Activated naive CD8-positive, alpha-beta T cell treated with anti-CD3 and anti-CD28 coated beads, Interleukin-2, amount 50 U/mL, for 24 hours (primary cell): ENCODE results near the gene DMKN.

Experiments used
- ATAC-seq: fragments of 150-1000 bp; cut with Tn5 transposase; one replicate; pipeline ENCODE4 v1.10.0; 2021
- DNase-seq: peaks from one replicate; pipeline ENCODE4 v3.0.0; 2021
- H3K27ac Mint-ChIP-seq: one replicate; pipeline ENCODE4 v1.8.0; 2021; ENCODE audit warnings: mild to moderate bottlenecking, mixed read lengths
- H3K27me3 Mint-ChIP-seq: one replicate; pipeline ENCODE4 v1.8.0; 2021; ENCODE audit warnings: mixed read lengths
- H3K36me3 Mint-ChIP-seq: one replicate; pipeline ENCODE4 v1.8.0; 2021; ENCODE audit warnings: low read depth, mixed read lengths
- H3K4me1 Mint-ChIP-seq: one replicate; pipeline ENCODE4 v1.8.0; 2021; ENCODE audit warnings: mixed read lengths
- H3K4me3 Mint-ChIP-seq: one replicate; pipeline ENCODE4 v1.8.0; 2021; ENCODE audit warnings: mild to moderate bottlenecking, moderate library complexity, mixed read lengths
- H3K9me3 Mint-ChIP-seq: one replicate; pipeline ENCODE4 v1.8.0; 2021; ENCODE audit warnings: mixed read lengths

DMKN gene

DNA sequence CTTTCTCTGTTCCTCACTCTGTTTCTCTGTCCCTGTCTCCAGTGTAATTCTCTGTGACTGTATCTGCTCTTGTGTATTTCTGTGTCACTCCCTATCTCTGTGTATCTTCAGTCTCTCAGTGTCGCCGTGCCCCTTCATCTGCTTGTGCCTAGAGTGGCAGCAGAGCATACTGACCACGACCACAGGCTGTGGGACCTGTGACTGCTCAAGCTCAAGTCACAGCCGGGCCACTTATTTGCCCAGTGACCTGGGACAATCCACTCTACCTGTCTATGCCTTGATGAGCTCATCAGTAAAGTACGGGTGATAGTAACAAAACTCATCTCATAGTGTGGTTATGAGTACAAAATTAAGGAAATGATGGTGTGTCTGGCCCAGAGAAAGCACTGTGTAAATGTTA is 40.6 kb upstream of the DMKN start:
- Mint-ChIP-seq H3K9me3 (no peaks in the 10 kb centered on the region), H3K4me3 (no peak overlapping the region), H3K27ac (no peak overlapping the region), H3K36me3 (peaks cover 3% of the 10 kb centered on the region), H3K27me3 (peaks cover 11% of the 10 kb centered on the region), H3K4me1 (peaks cover 8% of the 10 kb centered on the region)
- DNase-seq: no peak
- ATAC-seq: no peak

DNA sequence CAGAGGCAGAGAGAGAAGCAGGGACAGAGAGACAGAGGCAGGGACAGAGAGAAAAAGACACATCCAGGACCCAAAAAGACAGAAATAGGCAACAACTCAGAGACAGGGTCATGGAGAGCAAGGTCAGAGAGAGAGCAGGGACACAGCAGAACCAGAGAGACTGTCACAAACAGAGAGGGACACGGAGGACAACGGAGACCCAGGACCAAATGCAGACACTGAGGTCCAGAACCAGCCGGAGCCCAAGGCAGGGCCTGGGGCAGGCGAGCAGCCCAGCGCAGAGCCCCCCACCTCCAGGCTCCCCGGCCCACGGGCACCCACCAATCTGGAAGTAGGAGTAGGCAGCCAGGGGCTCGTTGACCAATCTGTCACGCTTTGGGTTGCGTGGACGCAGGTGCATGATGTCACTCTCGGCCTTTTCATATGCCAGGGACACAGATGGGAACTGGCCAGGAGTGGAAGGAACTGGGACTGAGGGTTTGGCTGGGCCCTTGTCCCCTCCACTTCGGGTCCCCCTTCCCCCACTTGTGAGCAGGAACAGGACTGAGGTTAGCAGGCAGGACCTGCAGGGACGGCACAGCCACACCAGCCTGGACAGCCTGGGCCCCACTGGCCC is 40.0 kb upstream of the DMKN start:
- no peak for DNase-seq
- Mint-ChIP-seq H3K27me3 (peaks cover 6% of the 10 kb centered on the region), H3K36me3 (peaks cover 6% of the 10 kb centered on the region), H3K4me1 (peaks cover 9% of the 10 kb centered on the region), H3K4me3 (no peak overlapping the region), H3K27ac (no peak overlapping the region), H3K9me3 (no peaks in the 10 kb centered on the region)
- ATAC-seq: no peak

DNA sequence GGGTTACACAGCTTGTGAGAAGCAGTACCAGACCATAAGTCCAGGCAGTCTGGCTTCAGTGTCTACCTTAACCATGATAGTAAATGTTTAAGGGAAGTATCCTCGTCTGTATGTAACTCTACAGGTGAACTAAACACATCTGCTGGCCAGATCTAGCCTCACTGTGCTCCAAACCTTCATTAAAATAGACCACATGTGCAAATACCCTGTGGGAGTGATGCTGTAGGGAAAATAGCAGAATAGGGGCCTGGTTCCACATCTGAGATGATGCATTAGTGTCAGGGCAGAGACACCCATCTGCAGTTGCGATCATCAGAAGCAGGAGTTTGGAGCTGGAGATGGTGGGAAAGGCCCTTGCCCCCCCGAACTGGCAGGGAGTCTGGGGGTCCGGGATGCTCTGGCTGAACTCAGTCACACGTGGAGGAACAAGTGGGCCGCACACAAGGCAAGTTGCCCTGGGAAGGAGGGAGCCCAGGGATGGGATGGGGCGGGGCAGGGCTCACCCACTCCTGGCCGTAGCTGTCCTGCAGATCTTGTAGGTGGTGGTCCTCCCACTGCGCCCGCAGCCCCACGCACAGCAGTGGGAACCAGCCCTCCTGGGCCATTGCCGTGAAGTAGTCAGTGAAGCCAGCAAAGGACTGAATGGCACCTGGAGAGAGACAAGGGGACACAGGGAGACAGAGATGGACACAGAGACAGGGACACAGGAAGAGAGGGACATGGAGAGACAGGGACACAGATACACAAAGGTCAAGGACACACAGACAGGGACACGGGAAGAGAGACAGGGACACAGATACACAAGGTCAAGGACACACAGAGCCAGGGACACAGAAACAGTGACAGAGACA is 39.3 kb upstream of the DMKN start:
- ATAC-seq (no peak), DNase-seq (no peak)
- Mint-ChIP-seq H3K4me1 (peaks cover 9% of the 10 kb centered on the region), H3K4me3 (no peak overlapping the region), H3K36me3 (peaks cover 6% of the 10 kb centered on the region), H3K27me3 (peaks cover 4% of the 10 kb centered on the region), H3K9me3 (no peaks in the 10 kb centered on the region), H3K27ac (no peak overlapping the region)

DNA sequence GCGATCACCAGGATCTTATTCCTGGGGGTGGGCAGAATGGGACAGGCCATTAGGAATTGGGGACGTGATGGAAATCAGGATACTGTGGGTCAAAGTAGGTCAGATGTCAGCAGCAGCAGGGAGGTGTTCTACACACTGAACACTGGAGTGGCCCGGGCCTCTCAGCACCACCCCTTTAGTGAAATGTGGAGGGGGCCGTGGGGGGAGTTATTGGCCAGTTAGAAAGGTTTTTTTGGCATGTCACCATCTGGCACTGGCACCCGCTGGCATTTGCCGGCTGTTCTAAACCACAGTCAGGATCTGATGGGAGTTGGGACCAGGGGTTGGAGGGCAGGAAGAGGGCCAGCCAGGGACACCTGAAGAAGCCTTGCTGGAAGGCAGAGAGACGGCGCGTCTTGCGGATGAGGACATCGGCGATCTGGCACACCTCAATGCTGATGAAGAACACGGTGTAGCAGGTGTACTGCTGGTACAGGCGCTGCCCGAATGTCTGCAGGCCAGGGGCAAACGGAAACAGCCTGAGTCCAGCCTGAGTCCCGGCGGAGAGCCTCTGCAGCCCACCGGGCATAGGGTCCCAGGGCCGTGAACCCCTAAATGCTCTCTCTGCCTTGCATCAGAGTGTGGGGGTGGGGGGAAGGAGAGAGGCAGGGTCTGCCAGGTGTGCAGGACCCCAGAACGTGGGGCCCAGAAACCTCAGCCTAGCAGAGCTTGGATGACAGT is 37.8 kb upstream of the DMKN start:
- H3K4me1 Mint-ChIP-seq: peaks cover 22% of the 10 kb centered on the region
- H3K27ac Mint-ChIP-seq: no peak overlapping the region
- no peaks in the 10 kb centered on the region for H3K9me3 Mint-ChIP-seq
- no peaks in the 10 kb centered on the region for H3K27me3 Mint-ChIP-seq
- peaks cover 15% of the 10 kb centered on the region for H3K36me3 Mint-ChIP-seq
- DNase-seq (no peak), ATAC-seq (no peak)
- no peak overlapping the region for H3K4me3 Mint-ChIP-seq

DNA sequence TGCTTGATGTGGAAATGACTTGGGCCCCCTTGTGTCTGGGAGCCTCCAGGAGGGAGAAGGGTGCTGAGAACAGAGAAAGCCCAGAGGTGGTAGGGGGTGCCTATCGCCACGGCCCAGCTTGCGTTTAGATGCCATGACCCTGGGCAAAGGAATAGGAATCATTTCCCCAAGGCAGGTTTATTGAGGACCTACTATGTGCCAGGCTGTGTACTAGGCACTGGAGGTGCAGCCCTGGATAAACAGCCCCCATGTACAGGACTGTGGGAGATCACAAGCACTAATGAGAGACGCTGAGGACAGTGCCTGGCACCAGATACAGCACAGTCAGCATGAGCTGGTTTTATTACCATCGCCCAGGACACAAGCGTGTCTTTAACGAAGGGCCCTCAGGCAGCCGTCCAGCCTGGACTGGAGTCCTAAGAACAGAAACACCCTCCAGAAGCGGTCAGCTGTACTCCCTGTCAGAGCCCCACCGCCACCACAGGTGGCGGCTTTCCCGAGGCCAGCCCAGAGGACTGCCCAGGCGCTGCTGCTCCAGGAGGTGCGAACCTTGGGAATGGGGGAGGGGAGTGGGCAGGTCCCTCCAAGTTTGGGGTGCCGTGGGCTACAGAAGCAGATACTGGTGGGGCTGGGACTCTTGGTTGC is 36.6 kb upstream of the DMKN start:
- Mint-ChIP-seq H3K27ac (no peak overlapping the region), H3K36me3 (peaks cover 17% of the 10 kb centered on the region), H3K4me3 (no peak overlapping the region), H3K4me1 (peaks cover 27% of the 10 kb centered on the region), H3K9me3 (no peaks in the 10 kb centered on the region), H3K27me3 (no peaks in the 10 kb centered on the region)
- DNase-seq (no peak), ATAC-seq (no peak)

DNA sequence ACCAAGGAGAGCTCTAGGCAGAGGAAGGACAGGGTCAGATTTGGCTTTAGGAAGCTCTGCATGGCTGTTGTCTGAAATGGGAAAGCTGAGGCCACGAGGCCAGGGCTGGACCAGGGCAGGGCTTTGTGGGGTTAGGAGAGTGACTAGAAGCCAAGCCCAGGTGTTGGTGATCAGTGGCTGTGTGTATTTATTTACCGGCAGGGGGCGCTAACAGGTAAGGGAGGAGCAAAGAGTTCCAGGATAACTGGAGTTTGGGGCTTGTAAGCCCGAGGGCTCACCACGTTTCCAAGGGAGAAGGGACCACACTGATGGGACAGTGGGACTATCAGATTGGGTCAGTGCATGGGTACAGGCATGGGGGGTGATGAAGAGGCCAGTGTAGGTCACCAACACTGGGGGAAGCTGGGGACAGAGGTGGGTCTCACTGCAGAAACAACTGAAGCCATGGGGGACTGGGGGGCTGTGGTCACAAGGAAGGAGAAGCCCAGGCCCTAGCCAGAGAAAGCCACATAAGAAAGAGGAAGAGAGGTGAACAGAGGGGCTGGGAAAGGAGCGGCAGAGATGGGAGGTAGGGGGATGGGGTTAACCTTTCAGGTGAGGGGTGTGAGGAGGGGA is 35.8 kb upstream of the DMKN start:
- peak; percentile 56 for DNase-seq
- H3K36me3 Mint-ChIP-seq: peaks cover 20% of the 10 kb centered on the region
- H3K4me3 Mint-ChIP-seq: no peak overlapping the region
- H3K27ac Mint-ChIP-seq: no peak overlapping the region
- H3K9me3 Mint-ChIP-seq: no peaks in the 10 kb centered on the region
- no peaks in the 10 kb centered on the region for H3K27me3 Mint-ChIP-seq
- no peak for ATAC-seq
- H3K4me1 Mint-ChIP-seq: peaks cover 34% of the 10 kb centered on the region

DNA sequence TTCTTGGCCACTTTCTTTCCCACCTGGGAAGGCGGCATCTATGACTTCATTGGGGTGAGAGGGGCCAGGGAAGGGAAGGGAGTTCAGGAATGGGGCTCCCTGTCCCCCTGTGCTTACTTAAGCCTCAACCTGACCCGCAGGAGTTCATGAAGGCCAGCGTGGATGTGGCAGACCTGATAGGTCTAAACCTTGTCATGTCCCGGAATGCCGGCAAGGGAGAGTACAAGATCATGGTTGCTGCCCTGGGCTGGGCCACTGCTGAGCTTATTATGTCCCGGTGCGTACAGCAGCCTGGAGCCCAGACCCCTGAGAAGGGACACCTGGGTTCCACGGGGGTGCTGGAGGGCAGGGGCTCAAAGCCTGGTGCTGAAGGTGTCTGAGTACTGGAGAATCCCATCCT is 33.1 kb upstream of the DMKN start:
- peaks cover 40% of the 10 kb centered on the region for H3K4me1 Mint-ChIP-seq
- ATAC-seq (no peak), DNase-seq (no peak)
- no peaks in the 10 kb centered on the region for H3K27me3 Mint-ChIP-seq
- peaks cover 25% of the 10 kb centered on the region for H3K36me3 Mint-ChIP-seq
- no peaks in the 10 kb centered on the region for H3K9me3 Mint-ChIP-seq
- peak overlapping the region; percentile 96 for H3K4me3 Mint-ChIP-seq
- peak overlapping the region; percentile 95 for H3K27ac Mint-ChIP-seq

DNA sequence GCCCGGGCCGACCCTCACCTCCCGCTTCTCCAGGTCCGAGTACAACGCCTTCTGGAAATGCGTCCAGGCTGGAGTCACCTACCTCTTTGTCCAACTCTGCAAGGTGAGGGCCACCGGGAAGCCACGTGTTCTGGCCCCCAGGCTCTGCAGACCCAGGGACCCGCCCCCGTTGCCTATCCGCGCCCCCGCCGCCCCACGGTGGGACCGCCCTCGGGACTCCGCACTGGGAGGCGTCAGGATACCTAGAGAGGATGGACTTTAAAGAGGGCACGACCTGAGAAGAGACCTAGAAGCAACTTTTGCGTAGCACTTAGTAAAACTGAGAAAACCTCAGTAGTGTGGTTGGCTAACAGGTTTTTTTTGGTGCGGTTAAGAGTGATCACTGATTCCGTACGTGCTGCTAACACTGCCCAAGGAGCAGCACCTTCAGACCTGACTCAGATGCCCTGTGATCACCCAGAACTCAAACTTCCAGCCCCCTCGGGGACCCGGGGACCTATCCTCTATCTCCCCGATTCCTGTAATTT is 32.5 kb upstream of the DMKN start:
- Mint-ChIP-seq H3K27ac (peak overlapping the region; percentile 95), H3K27me3 (no peaks in the 10 kb centered on the region), H3K4me3 (peak overlapping the region; percentile 96), H3K9me3 (no peaks in the 10 kb centered on the region), H3K36me3 (peaks cover 25% of the 10 kb centered on the region), H3K4me1 (peaks cover 40% of the 10 kb centered on the region)
- peak; percentile 83 for ATAC-seq
- DNase-seq: peak; percentile 76

DNA sequence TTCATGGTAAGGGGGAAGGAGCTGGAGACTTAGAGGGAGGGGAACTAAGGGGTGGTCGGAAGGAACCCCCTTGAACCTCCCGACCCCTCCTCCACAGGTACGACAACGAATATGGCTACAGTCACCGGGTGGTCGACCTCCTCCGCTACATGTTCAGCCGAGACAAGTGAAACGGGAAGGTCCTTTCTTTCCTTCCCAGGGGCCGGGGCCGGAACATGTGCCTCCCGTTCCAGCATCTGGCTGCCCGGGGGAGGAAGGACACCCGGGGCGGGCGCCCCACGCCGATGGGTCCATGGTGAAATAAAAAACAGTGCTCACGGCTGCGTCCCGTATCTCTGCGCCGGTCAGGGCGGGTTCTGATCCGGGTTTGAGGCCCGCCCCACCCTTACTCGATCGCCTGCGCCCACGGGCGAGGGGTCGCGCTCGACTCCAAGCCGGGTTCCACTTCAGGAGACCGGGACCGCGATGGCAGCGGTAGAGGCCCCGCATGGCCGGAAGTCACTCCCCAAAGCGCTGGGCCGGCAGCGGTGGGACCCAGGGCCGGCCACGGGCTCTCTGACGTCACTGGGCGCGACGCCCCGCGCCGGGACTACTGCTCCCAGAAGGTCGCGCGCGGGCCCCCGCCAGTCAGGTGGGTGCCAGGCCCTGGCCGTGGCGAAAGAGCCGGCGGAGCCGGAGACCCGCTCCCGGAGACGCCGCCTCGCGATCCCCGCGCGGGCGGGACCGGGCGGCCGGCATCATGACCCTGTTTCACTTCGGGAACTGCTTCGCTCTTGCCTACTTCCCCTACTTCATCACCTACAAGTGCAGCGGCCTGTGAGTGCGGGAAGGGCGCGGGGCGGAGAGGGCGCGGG is 31.8 kb upstream of the DMKN start, which contains the start of gene TMEM147:
Gene TMEM147, plus strand, starts transcription at position 626 of the 854 bp plus-strand sequence. Its CDS starts 114 bp downstream, at position 740.
- no peaks in the 10 kb centered on the region for H3K9me3 Mint-ChIP-seq
- peak within 1 kb of the TSS; percentile 96 for H3K4me3 Mint-ChIP-seq
- H3K36me3 Mint-ChIP-seq: peaks cover 26% of the 10 kb centered on the region
- peaks cover 43% of the 10 kb centered on the region for H3K4me1 Mint-ChIP-seq
- DNase-seq: peak; percentile 92
- no peaks in the 10 kb centered on the region for H3K27me3 Mint-ChIP-seq
- peak within 1 kb of the TSS; percentile 95 for H3K27ac Mint-ChIP-seq
- peak; percentile 81 for ATAC-seq

DNA sequence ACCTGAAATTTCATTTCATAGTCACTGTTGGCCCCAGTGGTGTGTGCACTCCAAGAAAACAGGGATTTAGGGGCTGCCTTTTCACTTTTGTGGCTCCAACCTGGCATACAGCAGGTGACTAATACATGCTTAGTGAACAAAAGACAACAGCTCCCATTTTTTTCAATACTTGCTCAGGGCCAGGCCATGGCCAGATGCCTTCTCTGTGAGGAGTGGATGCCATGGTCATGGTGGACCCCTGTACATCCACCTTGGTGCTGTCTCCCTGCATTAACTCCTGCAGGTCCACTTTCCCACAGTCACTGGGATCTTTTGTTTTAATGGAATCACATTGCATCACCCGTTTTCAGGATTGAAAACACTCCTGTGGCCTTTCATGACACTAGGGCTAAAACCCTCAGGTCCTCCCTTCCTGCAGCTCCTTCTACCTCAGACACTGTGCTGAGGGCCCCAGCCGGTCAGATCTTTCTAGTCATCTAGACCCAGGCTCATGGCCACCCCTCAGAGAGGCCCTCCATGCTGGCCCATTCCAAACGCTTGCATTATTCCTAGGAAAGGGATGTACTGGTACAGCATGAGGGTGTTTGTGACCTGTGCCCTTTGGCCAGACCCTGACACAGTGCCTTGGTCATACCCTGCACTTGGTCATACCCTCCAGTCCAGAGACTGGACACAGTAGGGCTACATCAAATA is 30.8 kb upstream of the DMKN start:
- peaks cover 43% of the 10 kb centered on the region for H3K4me1 Mint-ChIP-seq
- peak overlapping the region; percentile 91 for H3K27ac Mint-ChIP-seq
- H3K36me3 Mint-ChIP-seq: peaks cover 26% of the 10 kb centered on the region
- H3K4me3 Mint-ChIP-seq: peak overlapping the region; percentile 96
- no peaks in the 10 kb centered on the region for H3K9me3 Mint-ChIP-seq
- DNase-seq (no peak), ATAC-seq (no peak)
- H3K27me3 Mint-ChIP-seq: no peaks in the 10 kb centered on the region

DNA sequence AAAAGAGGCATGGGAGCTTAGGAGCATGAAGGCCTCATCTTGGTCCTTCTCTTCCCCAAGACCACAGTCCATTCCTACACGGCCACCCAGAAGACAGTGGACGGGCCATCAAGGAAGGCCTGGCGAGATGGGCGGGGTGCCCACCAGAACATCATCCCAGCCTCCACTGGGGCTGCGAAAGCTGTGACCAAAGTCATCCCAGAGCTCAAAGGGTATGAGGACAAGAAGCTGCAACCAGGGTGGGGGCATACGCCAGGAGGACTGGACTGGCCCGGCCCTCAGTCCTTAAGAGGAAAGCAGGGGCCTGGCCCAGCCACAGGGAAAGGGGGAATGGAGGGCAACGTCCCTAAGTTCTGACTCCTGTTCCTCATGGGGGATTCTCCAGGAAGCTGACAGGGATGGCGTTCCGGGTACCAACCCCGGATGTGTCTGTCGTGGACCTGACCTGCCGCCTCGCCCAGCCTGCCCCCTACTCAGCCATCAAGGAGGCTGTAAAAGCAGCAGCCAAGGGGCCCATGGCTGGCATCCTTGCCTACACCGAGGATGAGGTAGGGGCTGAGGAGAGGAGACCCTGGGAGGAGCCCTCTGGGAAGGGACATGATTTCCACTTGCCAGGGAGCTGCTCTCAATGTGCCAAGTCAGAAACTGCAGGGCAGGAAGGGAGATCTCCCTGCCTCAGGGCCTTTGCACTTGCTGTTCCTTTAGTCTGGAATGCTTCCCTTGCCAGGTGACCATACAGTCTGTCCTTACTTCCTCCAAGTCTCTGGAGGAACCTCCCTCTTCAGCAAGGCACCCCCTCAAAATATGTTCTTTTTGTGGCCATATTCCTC is 30.0 kb upstream of the DMKN start:
- Mint-ChIP-seq H3K27me3 (no peaks in the 10 kb centered on the region), H3K4me1 (peaks cover 36% of the 10 kb centered on the region), H3K27ac (no peak overlapping the region), H3K9me3 (no peaks in the 10 kb centered on the region), H3K4me3 (peak overlapping the region; percentile 96), H3K36me3 (peaks cover 20% of the 10 kb centered on the region)
- DNase-seq (no peak), ATAC-seq (no peak)

DNA sequence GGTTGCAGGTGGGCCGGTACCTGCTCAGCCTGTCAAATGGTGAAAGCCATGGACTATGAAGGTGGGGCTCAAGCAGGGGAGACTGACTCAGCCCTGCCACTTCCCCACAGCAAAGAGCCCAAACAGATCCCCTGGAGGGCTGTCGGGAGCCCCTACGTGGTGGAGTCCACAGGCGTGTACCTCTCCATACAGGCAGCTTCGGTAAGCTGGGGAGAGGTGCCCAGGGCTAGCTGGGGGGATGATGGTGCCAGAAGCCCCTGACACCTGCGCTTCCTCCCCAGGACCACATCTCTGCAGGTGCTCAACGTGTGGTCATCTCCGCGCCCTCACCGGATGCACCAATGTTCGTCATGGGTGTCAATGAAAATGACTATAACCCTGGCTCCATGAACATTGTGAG is 28.8 kb upstream of the DMKN start:
- no peaks in the 10 kb centered on the region for H3K27me3 Mint-ChIP-seq
- no peak for DNase-seq
- H3K36me3 Mint-ChIP-seq: peaks cover 17% of the 10 kb centered on the region
- no peak overlapping the region for H3K4me3 Mint-ChIP-seq
- H3K9me3 Mint-ChIP-seq: no peaks in the 10 kb centered on the region
- H3K4me1 Mint-ChIP-seq: peaks cover 31% of the 10 kb centered on the region
- H3K27ac Mint-ChIP-seq: no peak overlapping the region
- ATAC-seq: no peak
